ENCODE measurements around the gene OR6M1. TPM values are rescaled to one million over a fixed set of nuclear protein-coding genes. Genes with fewer than 3 reads are reported as not detected.

Gene OR6M1
- total RNA-seq, 2 donors from 2014 or later, result not detected

GRCh38 chr11:123799438-123799837 lies 6.7 kb downstream of the OR6M1 start:
- no peaks in the 10 kb centered on the region for H3K36me3 ChIP-seq
- WGBS, result 92% methylated on average over 4 of the region's 4 CpGs
- H3K4me3 ChIP-seq, result no peak overlapping the region
- H3K27me3 ChIP-seq (replicated peaks; ENCODE audit: insufficient read depth), result no peaks in the 10 kb centered on the region
- H3K9me3 ChIP-seq, result no peaks in the 10 kb centered on the region
- H3K27ac ChIP-seq, result no peak overlapping the region
- no peak for DNase-seq (ENCODE audit: low spot score)
- intact Hi-C loops (cut with DNase I), result no loop called here
- no peak for TF ChIP-seq POLR2A (IDR thresholded peaks at IDR 0.05)
- no peak for TF ChIP-seq CTCF (IDR thresholded peaks at IDR 0.05)
- TF ChIP-seq POLR2AphosphoS5 (IDR thresholded peaks at IDR 0.05), result no peak
- H3K4me1 ChIP-seq (replicated peaks), result no peaks in the 10 kb centered on the region

GRCh38 chr11:123798513-123799252 lies 7.5 kb downstream of the OR6M1 start:
- no peak for TF ChIP-seq POLR2AphosphoS5 (IDR thresholded peaks at IDR 0.05)
- TF ChIP-seq POLR2A (IDR thresholded peaks at IDR 0.05), result no peak
- TF ChIP-seq CTCF (IDR thresholded peaks at IDR 0.05), result no peak
- no peak for DNase-seq (ENCODE audit: low spot score)
- no peak overlapping the region for H3K27ac ChIP-seq
- H3K4me3 ChIP-seq, result no peak overlapping the region
- WGBS, result 74% methylated on average over 5 of the region's 5 CpGs
- no peaks in the 10 kb centered on the region for H3K4me1 ChIP-seq (replicated peaks)
- intact Hi-C loops (cut with DNase I), result no loop called here
- H3K27me3 ChIP-seq (replicated peaks; ENCODE audit: insufficient read depth), result no peaks in the 10 kb centered on the region
- H3K9me3 ChIP-seq, result no peaks in the 10 kb centered on the region
- H3K36me3 ChIP-seq, result no peaks in the 10 kb centered on the region

GRCh38 chr11:123798079-123798478 lies 8.1 kb downstream of the OR6M1 start:
- intact Hi-C loops (cut with DNase I), result no loop called here
- no peaks in the 10 kb centered on the region for H3K4me1 ChIP-seq (replicated peaks)
- H3K4me3 ChIP-seq, result no peak overlapping the region
- H3K27ac ChIP-seq, result no peak overlapping the region
- H3K9me3 ChIP-seq, result no peaks in the 10 kb centered on the region
- 76% methylated on average over 4 of the region's 4 CpGs for WGBS
- no peaks in the 10 kb centered on the region for H3K36me3 ChIP-seq
- TF ChIP-seq POLR2A (IDR thresholded peaks at IDR 0.05) (no peak), CTCF (IDR thresholded peaks at IDR 0.05) (no peak), POLR2AphosphoS5 (IDR thresholded peaks at IDR 0.05) (no peak)
- H3K27me3 ChIP-seq (replicated peaks; ENCODE audit: insufficient read depth), result no peaks in the 10 kb centered on the region
- no peak for DNase-seq (ENCODE audit: low spot score)

- DNase-seq (ENCODE audit: low spot score), result no peak
- Histone ChIP-seq H3K36me3 (no peaks in the 10 kb centered on the region), H3K27ac (no peak overlapping the region), H3K9me3 (no peaks in the 10 kb centered on the region), H3K4me3 (no peak overlapping the region), H3K4me1 (replicated peaks) (no peaks in the 10 kb centered on the region), H3K27me3 (replicated peaks; ENCODE audit: insufficient read depth) (no peaks in the 10 kb centered on the region)
- 69% methylated on average over 10 of the region's 10 CpGs for WGBS
- intact Hi-C loops (cut with DNase I), result no loop called here
- TF ChIP-seq POLR2A (IDR thresholded peaks at IDR 0.05) (no peak), CTCF (IDR thresholded peaks at IDR 0.05) (no peak), POLR2AphosphoS5 (IDR thresholded peaks at IDR 0.05) (no peak)
These were observed 8.6 kb downstream of the OR6M1 start for GRCh38 chr11:123797541-123797940.

- H3K27me3 ChIP-seq (replicated peaks; ENCODE audit: insufficient read depth), result no peaks in the 10 kb centered on the region
- 26% methylated on average over 4 of the region's 4 CpGs for WGBS
- no peak for DNase-seq (ENCODE audit: low spot score)
- intact Hi-C loops (cut with DNase I), result no loop called here
- no peaks in the 10 kb centered on the region for H3K4me1 ChIP-seq (replicated peaks)
- TF ChIP-seq CTCF (IDR thresholded peaks at IDR 0.05), result no peak
- no peak for TF ChIP-seq POLR2AphosphoS5 (IDR thresholded peaks at IDR 0.05)
- H3K36me3 ChIP-seq, result no peaks in the 10 kb centered on the region
- H3K9me3 ChIP-seq, result no peaks in the 10 kb centered on the region
- no peak overlapping the region for H3K27ac ChIP-seq
- no peak overlapping the region for H3K4me3 ChIP-seq
These were observed 9.0 kb downstream of the OR6M1 start for GRCh38 chr11:123797114-123797513.

All from prostate gland (tissue), 2 donors.